ENCODE results near the gene OSBPL2. TPM values are rescaled to one million over a fixed set of nuclear protein-coding genes. Genes with fewer than 3 reads are reported as not detected.

Gene OSBPL2
- total and polyA plus RNA-seq, 3 donors from 2014 or later, result 48.5 to 57.2 (median 49.8) TPM

DNA sequence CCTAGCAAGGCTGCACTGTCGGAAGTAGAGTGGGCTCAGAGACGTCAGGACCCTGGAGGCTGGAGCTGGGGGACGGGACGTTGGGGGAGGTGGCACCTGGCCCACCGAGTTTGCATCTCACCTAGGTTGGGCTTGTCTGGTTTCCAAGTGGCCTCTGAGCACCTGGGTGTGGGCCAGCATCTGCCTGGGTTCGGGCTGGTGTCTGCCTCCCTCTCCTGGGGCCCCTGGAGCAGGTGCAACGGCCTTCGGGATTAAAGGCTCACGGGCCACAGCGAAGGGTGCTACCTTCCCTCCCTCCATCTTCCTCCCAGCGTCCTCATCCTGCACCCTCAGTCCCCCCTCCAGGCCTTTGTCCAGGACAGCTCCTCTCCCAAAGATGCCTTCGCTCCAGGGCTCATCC lies 24.3 kb upstream of the OSBPL2 start:
- DNase-seq, result no peak
- Histone ChIP-seq H3K27ac (no peak overlapping the region), H3K36me3 (ENCODE audit: low read depth, missing control alignments) (no peaks in the 10 kb centered on the region), H3K4me1 (peaks cover 4% of the 10 kb centered on the region), H3K4me3 (no peak overlapping the region), H3K27me3 (no peaks in the 10 kb centered on the region), H3K9me3 (no peaks in the 10 kb centered on the region)
- WGBS, 2 donors, result 64 to 89% methylated on average over 7 to 12 of the region's 12 CpGs
- intact Hi-C loops (cut with DNase I; ENCODE audit: low total_unique reads), result no loop called here
- TF ChIP-seq, protein P1, sequence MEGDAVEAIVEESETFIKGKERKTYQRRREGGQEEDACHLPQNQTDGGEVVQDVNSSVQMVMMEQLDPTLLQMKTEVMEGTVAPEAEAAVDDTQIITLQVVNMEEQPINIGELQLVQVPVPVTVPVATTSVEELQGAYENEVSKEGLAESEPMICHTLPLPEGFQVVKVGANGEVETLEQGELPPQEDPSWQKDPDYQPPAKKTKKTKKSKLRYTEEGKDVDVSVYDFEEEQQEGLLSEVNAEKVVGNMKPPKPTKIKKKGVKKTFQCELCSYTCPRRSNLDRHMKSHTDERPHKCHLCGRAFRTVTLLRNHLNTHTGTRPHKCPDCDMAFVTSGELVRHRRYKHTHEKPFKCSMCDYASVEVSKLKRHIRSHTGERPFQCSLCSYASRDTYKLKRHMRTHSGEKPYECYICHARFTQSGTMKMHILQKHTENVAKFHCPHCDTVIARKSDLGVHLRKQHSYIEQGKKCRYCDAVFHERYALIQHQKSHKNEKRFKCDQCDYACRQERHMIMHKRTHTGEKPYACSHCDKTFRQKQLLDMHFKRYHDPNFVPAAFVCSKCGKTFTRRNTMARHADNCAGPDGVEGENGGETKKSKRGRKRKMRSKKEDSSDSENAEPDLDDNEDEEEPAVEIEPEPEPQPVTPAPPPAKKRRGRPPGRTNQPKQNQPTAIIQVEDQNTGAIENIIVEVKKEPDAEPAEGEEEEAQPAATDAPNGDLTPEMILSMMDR (IDR thresholded peaks at IDR 0.05), result no peak
- no peak for TF ChIP-seq POLR2A (IDR thresholded peaks at IDR 0.05)

DNA sequence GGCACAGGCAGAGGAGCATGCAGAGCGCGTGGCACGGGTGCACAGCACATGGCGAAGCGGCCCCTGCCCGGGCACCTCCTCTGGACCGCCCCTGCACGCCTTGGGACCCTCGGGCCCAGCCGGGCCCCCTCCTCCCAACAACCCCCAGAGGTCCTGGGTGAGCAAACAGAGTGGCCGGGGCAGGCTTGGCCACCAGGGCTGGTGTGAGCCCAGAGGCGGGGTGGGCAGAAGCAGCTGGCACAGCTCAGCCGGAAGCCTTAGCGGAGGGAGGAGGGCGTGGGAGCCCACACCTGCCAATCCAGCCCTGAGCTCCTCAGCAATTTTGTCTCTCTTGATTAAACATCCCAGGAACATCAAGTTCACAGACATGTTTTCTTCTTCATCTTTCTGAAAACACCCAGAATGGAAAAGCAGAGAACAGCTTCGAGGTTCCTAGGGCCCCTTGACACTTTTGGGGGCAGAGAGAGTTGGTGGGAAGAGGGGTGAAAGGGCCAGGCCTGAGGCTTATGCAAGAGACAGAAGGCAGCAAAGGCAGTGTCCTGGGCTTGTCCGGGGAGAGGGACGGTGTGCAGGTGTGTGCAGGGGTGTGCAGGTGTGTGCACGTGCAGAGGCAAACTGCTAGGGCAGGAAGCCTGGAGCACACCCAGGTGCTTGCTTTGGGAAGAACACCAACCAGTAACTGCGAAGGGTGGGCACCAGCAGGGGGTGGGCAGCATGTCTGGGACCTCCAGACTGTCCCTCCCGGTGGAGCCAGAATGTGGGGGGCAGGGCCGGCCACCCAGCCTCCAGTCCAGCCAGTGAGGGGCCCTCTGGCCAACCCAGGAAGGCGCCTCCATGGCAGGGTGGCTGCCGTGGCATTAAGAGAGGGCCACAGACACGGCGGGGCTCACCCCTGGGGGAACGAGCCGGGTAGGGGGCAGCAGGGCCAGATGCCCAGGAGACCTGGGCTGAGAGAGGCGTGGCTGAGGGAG lies 23.0 kb upstream of the OSBPL2 start:
- TF ChIP-seq POLR2A (IDR thresholded peaks at IDR 0.05), result no peak
- TF ChIP-seq, protein P1 (IDR thresholded peaks at IDR 0.05), result no peak
- 86 to 89% methylated on average over 14 to 29 of the region's 29 CpGs for WGBS, 2 donors
- Histone ChIP-seq H3K9me3 (no peaks in the 10 kb centered on the region), H3K4me3 (no peak overlapping the region), H3K4me1 (peaks cover 9% of the 10 kb centered on the region), H3K36me3 (ENCODE audit: low read depth, missing control alignments) (no peaks in the 10 kb centered on the region), H3K27ac (no peak overlapping the region), H3K27me3 (no peaks in the 10 kb centered on the region)
- no peak for DNase-seq
- intact Hi-C loops (cut with DNase I; ENCODE audit: low total_unique reads), result no loop called here

DNA sequence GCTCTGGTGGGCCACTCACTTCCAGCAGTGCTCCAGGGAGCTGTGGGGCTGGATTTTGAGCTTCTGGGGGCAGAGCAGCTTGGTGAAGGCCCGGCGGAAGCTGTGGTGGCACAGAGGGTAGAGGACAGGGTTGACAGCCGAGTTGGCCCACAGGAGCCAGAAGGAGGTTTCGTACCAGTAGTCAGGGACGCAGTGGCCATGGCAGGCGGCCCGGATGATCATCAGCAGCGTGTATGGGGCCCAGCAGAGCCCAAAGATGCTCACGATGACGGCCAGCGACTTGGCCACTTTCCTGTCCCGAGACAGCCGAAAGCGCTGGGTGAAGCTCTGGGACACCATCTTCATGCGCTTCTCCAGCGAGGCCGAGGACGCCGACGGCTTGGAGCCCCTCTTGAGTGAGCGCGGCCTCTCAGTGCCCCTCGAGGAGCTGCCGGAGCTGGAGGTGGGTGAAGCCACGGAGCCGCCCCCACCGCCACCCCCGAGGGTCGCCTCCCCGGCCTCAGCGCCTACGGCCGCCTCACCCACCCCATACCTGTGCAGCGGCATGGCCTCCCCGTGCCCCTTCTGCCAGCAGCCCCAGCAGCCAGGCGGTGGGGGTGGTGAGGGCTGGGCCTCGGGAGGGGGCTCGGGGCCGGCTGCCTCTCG lies 22.2 kb upstream of the OSBPL2 start:
- no peak for TF ChIP-seq POLR2A (IDR thresholded peaks at IDR 0.05)
- TF ChIP-seq, protein P1 (IDR thresholded peaks at IDR 0.05), result no peak
- WGBS, 2 donors, result 79 to 90% methylated on average over 14 to 34 of the region's 40 CpGs
- H3K36me3 ChIP-seq (ENCODE audit: low read depth, missing control alignments), result no peaks in the 10 kb centered on the region
- H3K27ac ChIP-seq, result no peak overlapping the region
- intact Hi-C loops (cut with DNase I; ENCODE audit: low total_unique reads), result no loop called here
- no peaks in the 10 kb centered on the region for H3K27me3 ChIP-seq
- peaks cover 16% of the 10 kb centered on the region for H3K4me1 ChIP-seq
- DNase-seq, result no peak
- H3K9me3 ChIP-seq, result no peaks in the 10 kb centered on the region
- H3K4me3 ChIP-seq, result no peak overlapping the region

DNA sequence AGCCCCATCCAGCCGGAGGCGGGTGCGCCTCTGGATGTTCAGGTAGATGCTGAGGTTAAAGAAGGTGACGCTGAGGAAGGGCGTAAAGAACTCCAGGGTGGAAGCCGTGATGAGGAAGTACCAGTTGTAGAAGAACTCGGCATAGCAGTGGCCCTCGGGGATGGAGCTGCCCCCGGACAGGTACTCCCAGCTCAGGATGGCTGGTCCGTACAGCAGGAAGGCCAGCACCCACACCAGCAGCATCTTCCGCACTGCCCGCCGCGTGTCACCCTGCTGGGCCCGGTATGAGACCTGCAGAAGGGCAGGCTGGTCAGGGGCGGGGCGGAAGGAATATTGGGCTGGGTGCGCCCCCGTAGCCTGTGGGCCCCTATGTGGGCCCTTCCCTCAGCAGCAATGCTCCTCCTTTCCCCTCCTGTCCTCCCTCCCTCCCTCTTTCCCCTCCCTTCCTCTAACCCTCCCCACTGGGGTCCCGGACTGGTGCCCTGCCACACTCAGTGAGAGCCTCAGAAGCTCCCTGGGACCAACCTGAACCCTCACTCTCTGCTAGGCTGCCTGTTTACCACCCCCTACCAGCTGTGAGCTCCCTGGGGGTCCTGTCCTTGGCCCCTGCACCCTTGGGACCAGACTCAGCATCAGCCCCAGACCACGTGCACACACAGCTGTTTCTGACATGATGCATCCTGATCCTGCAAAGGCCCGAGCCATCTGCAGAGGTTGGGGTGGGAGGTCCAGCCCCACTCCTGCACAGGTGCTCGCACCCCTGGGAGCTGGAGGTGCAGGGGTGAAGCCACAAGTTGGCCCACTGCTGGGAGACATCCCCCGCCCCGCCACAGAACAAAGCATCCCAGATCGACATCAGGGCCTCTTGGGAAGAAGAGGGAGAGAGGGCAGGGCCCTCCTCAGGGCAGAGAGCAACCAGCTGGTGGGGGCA lies 21.4 kb upstream of the OSBPL2 start:
- DNase-seq, result no peak
- no peak overlapping the region for H3K27ac ChIP-seq
- TF ChIP-seq, protein P1 (IDR thresholded peaks at IDR 0.05), result no peak
- no peak for TF ChIP-seq POLR2A (IDR thresholded peaks at IDR 0.05)
- no peaks in the 10 kb centered on the region for H3K9me3 ChIP-seq
- H3K36me3 ChIP-seq (ENCODE audit: low read depth, missing control alignments), result no peaks in the 10 kb centered on the region
- H3K27me3 ChIP-seq, result no peaks in the 10 kb centered on the region
- 76 to 80% methylated on average over 15 to 26 of the region's 26 CpGs for WGBS, 2 donors
- intact Hi-C loops (cut with DNase I; ENCODE audit: low total_unique reads), result no loop called here
- peaks cover 16% of the 10 kb centered on the region for H3K4me1 ChIP-seq
- no peak overlapping the region for H3K4me3 ChIP-seq

All from testis (tissue), 3 donors.